Motor neuron (in vitro differentiated cells): Measurements from ENCODE around the gene CHD9. TPM values are rescaled to one million over a fixed set of nuclear protein-coding genes. Genes with fewer than 3 reads are reported as not detected.
A peak's percentile ranks its signal among the peaks of the same experiment; 100 is the strongest.

Source experiments
- ATAC-seq, 8 experiments: fragments of 200-7000 bp; cut with Tn5 transposase; replicated peaks in 6 of 8; 2 replicates each; pipeline ENCODE4 v1.8.0; 2021; ENCODE audit warnings: mild to moderate bottlenecking in 8 of 8, moderate library complexity in 8 of 8
- H3K27ac ChIP-seq, 2 donors: fragments of 250-450 bp; sonication (Bioruptor Pico); 2 replicates each; pipeline ENCODE4 v1.9.0; 2021; ENCODE audit warnings: antibody characterized with exemption in 2 of 2, mild to moderate bottlenecking in 2 of 2, moderate library complexity in 1 of 2
- H3K4me1 ChIP-seq, 2 donors: fragments of 250-450 bp; sonication (Bioruptor Pico); replicated peaks in 1 of 2; 2 replicates each; pipeline ENCODE4 v1.6.1; 2021; ENCODE audit warnings: antibody characterized with exemption in 2 of 2, mild to moderate bottlenecking in 2 of 2, moderate library complexity in 1 of 2
- H3K4me3 ChIP-seq, 5 donors: fragments of 250-450 bp; sonication (Bioruptor Pico); 2 replicates each; pipeline ENCODE4 v1.9.0; 2021; ENCODE audit warnings: antibody characterized with exemption in 5 of 5, mild to moderate bottlenecking in 5 of 5, moderate library complexity in 4 of 5
- WGBS, 10 experiments: fragments of 450-650 bp; shearing (Covaris generic); methylation state at CpG; one replicate each; pipeline ENCODE4 v1.0.0; 2022; 5-methylcytosine and 5-hydroxymethylcytosine counted together
- in situ Hi-C, 9 experiments: fragments of 400-800 bp; cut with MboI; loops; one replicate each; pipeline ENCODE4 v1.15.0; 2021; ENCODE audit warnings: low sequenced_read_pairs in 9 of 9, low pct_unique_long_range_greater_than_20kb in 2 of 9; ENCODE audit not compliant: unreplicated experiment in 9 of 9
- total RNA-seq, 8 experiments: library from RNA; unstranded; fragments of 300-600 nt; gene quantifications; 2 replicates each; pipeline versions ENCODE4 v1.2.3 to v1.2.4, GENCODE V29; 2022

CHD9 gene
- total RNA-seq, 8 experiments from 2014 or later, result 57.0 to 109 (median 65.7) TPM

- WGBS, 10 experiments, result 80 to 100% (median 93%) methylated on average over 1 to 3 of the region's 3 CpGs; no CpG with 5 or more reads in 2 of the 10 experiments
- Histone ChIP-seq H3K4me3 (no peak overlapping the region), H3K27ac (no peak overlapping the region), H3K4me1 (peaks cover 21 to 28% of the 10 kb centered on the region in 2 donors)
- no peak for ATAC-seq
- in situ Hi-C loops, result no loop called here
Measured at GRCh38 chr16:53081686-53082407, 27.1 kb downstream of the CHD9 start.

DNA sequence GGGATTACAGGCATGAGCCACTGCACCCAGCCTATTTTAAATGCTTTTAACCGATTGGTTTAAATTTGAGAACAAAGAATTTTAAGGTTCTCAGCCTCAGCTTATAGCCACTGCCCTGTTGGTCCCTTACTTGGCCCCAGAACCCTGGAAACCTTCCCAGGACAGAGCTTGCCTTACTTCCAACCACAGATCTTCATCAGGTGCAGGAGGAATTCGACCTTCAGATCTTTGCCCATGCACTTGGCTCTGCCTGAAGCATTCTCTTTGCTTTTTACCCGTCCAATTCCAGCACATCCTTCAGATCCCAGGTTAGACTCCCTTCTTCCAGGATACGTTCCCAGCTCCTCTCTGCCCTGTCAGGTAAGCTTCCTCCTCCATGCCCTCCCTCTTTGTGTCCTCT lies 27.7 kb downstream of the CHD9 start:
- H3K4me3 ChIP-seq, result no peak overlapping the region
- H3K27ac ChIP-seq, result no peak overlapping the region
- in situ Hi-C loops, result no loop called here
- 20 to 100% (median 86%) methylated on average over 1 to 4 of the region's 4 CpGs; no CpG with 5 or more reads in 3 of the 10 experiments for whole genome bisulfite sequencing, 10 experiments
- ATAC-seq, result no peak
- H3K4me1 ChIP-seq, result peaks cover 27 to 28% of the 10 kb centered on the region in 2 donors

GRCh38 chr16:53083119-53083518 lies 28.3 kb downstream of the CHD9 start:
- no peak overlapping the region for H3K4me3 ChIP-seq
- in situ Hi-C loops, result no loop called here
- H3K27ac ChIP-seq, result no peak overlapping the region
- WGBS, 10 experiments, result 0 to 100% (median 0%) methylated on average over 1 of the region's 1 CpG; no CpG with 5 or more reads in 5 of the 10 experiments
- peaks cover 27 to 28% of the 10 kb centered on the region in 2 donors for H3K4me1 ChIP-seq
- peak in 3 of 8 experiments; percentile 25 to 69 (median 49) for ATAC-seq

DNA sequence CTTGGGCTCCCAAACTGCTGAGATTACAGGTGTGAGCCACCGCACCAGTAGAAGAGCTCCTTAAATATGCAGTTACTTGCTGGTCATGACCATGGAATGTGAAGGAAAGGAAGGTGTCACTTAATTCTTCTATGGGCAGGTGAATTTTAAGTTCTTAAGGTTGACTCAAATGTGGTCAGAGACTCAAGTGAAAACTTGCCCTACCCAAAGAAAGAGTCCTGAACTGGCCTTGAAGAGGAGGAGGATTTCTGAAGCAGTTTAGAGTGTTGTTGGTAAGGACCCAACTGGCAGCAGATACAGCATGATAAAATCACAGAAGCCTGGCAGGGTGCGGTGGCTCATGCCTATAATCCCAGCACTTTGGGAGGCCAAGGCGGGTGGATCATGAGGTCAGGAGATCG lies 29.4 kb downstream of the CHD9 start:
- ATAC-seq, result no peak
- H3K27ac ChIP-seq, result no peak overlapping the region
- H3K4me3 ChIP-seq, result no peak overlapping the region
- peaks cover 25 to 28% of the 10 kb centered on the region in 2 donors for H3K4me1 ChIP-seq
- 73 to 100% (median 90%) methylated on average over 1 to 3 of the region's 4 CpGs; no CpG with 5 or more reads in 4 of the 10 experiments for WGBS, 10 experiments
- in situ Hi-C loops, result no loop called here

DNA sequence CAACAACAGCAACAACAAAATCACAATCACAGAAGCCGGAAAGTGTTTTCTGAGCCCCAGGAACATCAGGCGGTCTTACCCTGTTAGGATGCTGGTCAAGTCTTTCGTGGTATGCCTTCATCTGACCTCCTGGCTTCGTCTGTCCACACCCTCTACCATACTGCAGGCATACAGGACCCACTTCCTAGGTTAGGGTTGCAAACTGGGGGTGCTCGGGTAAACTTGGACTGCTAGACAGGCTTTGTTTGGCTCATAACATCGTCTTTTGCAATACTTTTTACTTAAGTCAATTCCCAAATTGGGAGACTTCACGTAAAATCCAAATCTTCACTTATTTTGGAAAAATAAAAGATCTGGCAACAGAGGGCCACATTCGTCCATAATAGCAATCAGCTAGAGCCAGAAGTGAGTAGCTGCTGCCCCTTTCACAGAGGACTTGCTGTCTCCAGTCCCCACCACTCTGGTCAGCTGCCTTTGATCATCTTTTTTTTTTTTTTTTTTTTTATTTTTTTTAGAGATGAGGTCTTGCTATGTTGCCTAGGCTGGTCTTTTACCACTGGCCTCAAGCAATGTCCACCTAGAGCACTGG lies 30.0 kb downstream of the CHD9 start:
- Histone ChIP-seq H3K4me3 (no peak overlapping the region), H3K4me1 (peaks cover 25 to 27% of the 10 kb centered on the region in 2 donors), H3K27ac (no peak overlapping the region)
- WGBS, 10 experiments, result 48 to 100% (median 94%) methylated on average over 1 to 8 of the region's 8 CpGs
- peak in 3 of 8 experiments; percentile 43 to 47 (median 44) for ATAC-seq
- in situ Hi-C loops, result no loop called here

GRCh38 chr16:53085369-53085843 lies 30.6 kb downstream of the CHD9 start:
- 15 to 83% (median 49%) methylated on average over 1 to 4 of the region's 4 CpGs; no CpG with 5 or more reads in 4 of the 10 experiments for WGBS, 10 experiments
- in situ Hi-C loops, result no loop called here

GRCh38 chr16:53085931-53086421 lies 31.2 kb downstream of the CHD9 start:
- 10 to 67% (median 40%) methylated on average over 1 to 6 of the region's 6 CpGs; no CpG with 5 or more reads in 2 of the 10 experiments for WGBS, 10 experiments
- H3K27ac ChIP-seq, result no peak overlapping the region
- ATAC-seq, result peak; percentile 4 to 56 (median 30)
- in situ Hi-C loops, result no loop called here
- peaks cover 16 to 21% of the 10 kb centered on the region in 2 donors for H3K4me1 ChIP-seq
- H3K4me3 ChIP-seq, result no peak overlapping the region

More at GRCh38 chr16:53085369-53085843, 30.6 kb downstream of the CHD9 start:
- Histone ChIP-seq H3K4me1 (peaks cover 22 to 25% of the 10 kb centered on the region in 2 donors), H3K27ac (no peak overlapping the region), H3K4me3 (no peak overlapping the region)
- peak in 5 of 8 experiments; percentile 4 to 20 (median 6) for ATAC-seq

DNA sequence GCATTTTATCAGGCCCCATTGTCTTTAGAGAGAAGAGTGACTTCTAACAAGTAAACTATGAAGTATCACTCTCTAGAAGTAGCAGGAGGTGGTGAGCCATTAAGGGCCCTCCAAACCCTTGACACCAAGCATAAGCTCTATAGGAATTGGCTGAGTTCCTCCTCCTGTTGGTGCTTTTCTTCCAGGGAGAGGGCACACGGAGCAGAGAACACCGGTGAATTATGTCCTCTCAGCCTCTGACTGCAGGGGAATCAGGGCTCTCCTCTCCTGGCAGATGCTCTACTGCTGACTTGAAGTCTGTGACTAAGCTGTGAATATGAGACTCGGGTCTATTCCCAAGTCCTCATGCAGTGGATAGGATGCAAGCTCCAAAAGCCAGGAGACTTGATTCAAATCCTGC lies 32.3 kb downstream of the CHD9 start:
- H3K4me1 ChIP-seq, result peaks cover 19 to 26% of the 10 kb centered on the region in 2 donors
- 10 to 100% (median 51%) methylated on average over 1 to 3 of the region's 3 CpGs; no CpG with 5 or more reads in 4 of the 10 experiments for WGBS, 10 experiments
- in situ Hi-C loops, result no loop called here
- ATAC-seq, result peak in 1 of 8 experiments; percentile 16
- H3K4me3 ChIP-seq, result no peak overlapping the region
- no peak overlapping the region for H3K27ac ChIP-seq

GRCh38 chr16:53089434-53090285 lies 34.9 kb downstream of the CHD9 start:
- no peak for ATAC-seq
- H3K4me3 ChIP-seq, result no peak overlapping the region
- H3K27ac ChIP-seq, result no peak overlapping the region
- peaks cover 19 to 26% of the 10 kb centered on the region in 2 donors for H3K4me1 ChIP-seq
- 0 to 87% (median 32%) methylated on average over 1 to 3 of the region's 4 CpGs; no CpG with 5 or more reads in 4 of the 10 experiments for WGBS, 10 experiments
- in situ Hi-C loops, result no loop called here

DNA sequence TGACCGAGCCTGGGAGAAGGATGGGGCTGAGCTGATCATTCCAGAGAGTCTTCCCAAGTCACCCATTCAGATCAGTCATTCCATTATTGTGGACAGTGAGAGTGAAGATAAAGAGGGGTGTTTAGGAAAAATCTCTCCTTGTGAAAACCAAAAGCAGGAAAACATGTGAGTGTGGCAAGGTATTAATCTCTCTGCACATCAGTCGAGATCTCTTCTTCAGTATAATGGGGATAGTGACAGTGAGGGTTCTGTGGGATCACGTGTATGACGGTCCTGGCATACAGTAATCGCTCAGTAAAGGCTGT lies 35.4 kb downstream of the CHD9 start:
- no peak for ATAC-seq
- in situ Hi-C loops, result no loop called here
- Histone ChIP-seq H3K4me1 (peaks cover 17 to 24% of the 10 kb centered on the region in 2 donors), H3K4me3 (no peak overlapping the region), H3K27ac (no peak overlapping the region)
- WGBS, 10 experiments, result 0 to 67% (median 23%) methylated on average over 1 to 5 of the region's 5 CpGs; no CpG with 5 or more reads in 2 of the 10 experiments

DNA sequence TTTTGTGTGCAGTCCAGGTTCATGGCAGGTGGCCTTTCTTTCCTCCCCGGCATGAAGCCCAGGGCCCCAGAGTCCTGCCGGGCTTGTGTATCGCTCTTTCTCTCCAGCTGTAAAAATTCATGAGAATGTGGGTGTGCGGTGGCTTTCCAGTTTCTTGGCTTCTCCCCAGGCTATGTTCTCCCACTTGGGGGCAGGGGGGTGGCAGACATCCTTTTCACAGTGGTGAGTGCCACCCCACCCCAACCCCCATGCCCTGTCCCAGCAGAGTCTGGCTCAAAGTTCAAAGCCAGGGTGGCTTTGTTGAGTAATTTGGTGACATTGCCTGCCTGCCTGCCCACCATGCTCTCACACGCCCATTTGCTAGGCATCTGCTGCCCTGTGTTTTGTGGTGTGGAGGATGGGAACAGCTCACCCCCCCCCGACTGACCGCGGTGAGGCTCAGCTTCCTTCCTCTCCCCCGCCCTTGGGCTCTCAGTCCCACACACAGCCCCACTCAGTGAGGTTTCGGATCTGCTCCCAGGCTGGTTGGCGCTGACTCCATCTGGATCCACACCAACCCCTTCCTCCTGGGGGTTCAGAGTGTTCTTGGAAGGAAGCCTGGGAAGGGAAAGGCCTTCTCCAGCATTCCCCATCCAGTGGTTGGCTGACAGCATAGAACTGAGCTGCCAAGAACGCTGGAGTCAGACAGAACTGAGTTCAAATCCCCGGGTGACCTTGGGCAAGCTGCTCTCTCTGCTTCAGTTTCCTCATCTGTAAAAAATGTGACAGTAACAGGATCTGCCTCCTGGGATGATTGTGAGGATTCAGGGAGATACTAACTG lies 36.0 kb downstream of the CHD9 start:
- 0 to 56% (median 33%) methylated on average over 1 to 4 of the region's 13 CpGs; no CpG with 5 or more reads in 4 of the 10 experiments for WGBS, 10 experiments
- ATAC-seq, result peak in 3 of 8 experiments; percentile 10 to 21 (median 14)
- Histone ChIP-seq H3K27ac (peak overlapping the region in 1 of 2 donors; percentile 26), H3K4me1 (peaks cover 11 to 18% of the 10 kb centered on the region in 2 donors), H3K4me3 (no peak overlapping the region)
- in situ Hi-C loops, result no loop called here
